ENCODE measurements around the gene LTA4H. TPM values are rescaled to one million over a fixed set of nuclear protein-coding genes. Genes with fewer than 3 reads are reported as not detected.

LTA4H gene
- total and polyA plus RNA-seq, 9 donors, result 82.8 to 282 (median 106) TPM

DNA sequence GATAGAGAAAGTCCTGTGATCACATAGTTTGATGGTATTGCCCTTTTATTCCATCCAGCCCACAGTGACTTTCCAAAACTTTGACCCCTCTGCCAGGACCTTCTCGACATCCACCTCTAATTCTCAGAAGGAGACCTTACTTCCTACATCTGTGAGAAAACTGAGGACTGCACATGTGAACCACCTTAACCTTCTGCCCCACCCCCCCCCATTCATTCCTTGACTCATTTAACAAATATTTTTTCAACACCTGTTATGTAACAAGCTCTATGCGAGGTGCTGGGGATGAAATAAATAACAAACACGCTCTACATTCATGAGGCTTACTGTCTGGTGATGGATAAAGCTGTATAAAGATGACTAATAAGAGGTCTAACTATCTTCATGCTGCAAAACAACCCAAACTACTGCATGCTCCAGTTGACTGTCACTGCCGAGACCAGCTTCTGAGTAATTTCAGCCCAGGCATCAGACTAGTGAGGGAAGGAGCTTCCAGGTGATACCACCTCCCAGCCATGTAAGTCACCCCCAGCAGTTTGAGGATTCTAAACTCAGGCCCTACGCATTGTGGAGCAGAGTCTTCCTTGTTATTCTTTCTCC lies 37.4 kb downstream of the LTA4H start:
- Histone ChIP-seq H3K9me3 (no peaks in the 10 kb centered on the region), H3K4me1 (ENCODE audit: insufficient read depth) (no peaks in the 10 kb centered on the region), H3K36me3 (no peaks in the 10 kb centered on the region), H3K27ac (no peak overlapping the region), H3K4me3 (no peak overlapping the region), H3K27me3 (no peaks in the 10 kb centered on the region)
- intact Hi-C loops (cut with DNase I), result loop anchor here in 1 of 4 donors (10.0 kb wide), 1 partner anchor 413 kb away; no protein-coding TSS in a partner anchor
- 76 to 87% (median 81%) methylated on average over 5 of the region's 5 CpGs for WGBS, 3 donors
- DNase-seq, result no peak
- TF ChIP-seq POLR2A (IDR thresholded peaks at IDR 0.05) (no peak), EP300 (IDR thresholded peaks at IDR 0.05) (no peak)
- TF ChIP-seq, protein P1, sequence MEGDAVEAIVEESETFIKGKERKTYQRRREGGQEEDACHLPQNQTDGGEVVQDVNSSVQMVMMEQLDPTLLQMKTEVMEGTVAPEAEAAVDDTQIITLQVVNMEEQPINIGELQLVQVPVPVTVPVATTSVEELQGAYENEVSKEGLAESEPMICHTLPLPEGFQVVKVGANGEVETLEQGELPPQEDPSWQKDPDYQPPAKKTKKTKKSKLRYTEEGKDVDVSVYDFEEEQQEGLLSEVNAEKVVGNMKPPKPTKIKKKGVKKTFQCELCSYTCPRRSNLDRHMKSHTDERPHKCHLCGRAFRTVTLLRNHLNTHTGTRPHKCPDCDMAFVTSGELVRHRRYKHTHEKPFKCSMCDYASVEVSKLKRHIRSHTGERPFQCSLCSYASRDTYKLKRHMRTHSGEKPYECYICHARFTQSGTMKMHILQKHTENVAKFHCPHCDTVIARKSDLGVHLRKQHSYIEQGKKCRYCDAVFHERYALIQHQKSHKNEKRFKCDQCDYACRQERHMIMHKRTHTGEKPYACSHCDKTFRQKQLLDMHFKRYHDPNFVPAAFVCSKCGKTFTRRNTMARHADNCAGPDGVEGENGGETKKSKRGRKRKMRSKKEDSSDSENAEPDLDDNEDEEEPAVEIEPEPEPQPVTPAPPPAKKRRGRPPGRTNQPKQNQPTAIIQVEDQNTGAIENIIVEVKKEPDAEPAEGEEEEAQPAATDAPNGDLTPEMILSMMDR (IDR thresholded peaks at IDR 0.05), result no peak

DNA sequence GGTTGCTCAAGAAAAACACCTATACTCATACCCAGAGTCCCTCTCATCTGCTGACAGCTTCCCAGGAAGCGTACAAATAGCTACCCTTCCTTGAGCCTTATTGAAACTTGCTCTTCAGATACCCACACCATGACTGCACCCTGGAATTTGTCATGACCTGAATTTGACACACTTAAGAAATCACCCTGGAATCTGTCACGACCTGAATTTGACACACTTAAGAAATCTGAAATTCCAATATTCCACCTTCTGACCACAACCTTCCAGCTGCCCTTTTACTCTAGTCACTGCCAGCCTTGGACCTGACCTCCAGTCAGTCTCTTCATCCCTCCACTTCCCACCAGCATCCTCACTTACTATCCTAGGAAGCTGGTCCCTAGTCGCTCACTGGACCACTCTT lies 38.1 kb downstream of the LTA4H start:
- no peak overlapping the region for H3K4me3 ChIP-seq
- H3K27me3 ChIP-seq, result no peaks in the 10 kb centered on the region
- intact Hi-C loops (cut with DNase I), result loop anchor here in 1 of 4 donors (10.0 kb wide), 1 partner anchor 412 kb away; no protein-coding TSS in a partner anchor
- H3K27ac ChIP-seq, result no peak overlapping the region
- DNase-seq, result no peak
- H3K36me3 ChIP-seq, result no peaks in the 10 kb centered on the region
- TF ChIP-seq EP300 (IDR thresholded peaks at IDR 0.05) (no peak), POLR2A (IDR thresholded peaks at IDR 0.05) (no peak)
- TF ChIP-seq, protein P1 (IDR thresholded peaks at IDR 0.05), result no peak
- H3K9me3 ChIP-seq, result no peaks in the 10 kb centered on the region
- whole genome bisulfite sequencing, 3 donors, result 85 to 91% (median 88%) methylated on average over 3 of the region's 3 CpGs
- no peaks in the 10 kb centered on the region for H3K4me1 ChIP-seq (ENCODE audit: insufficient read depth)

DNA sequence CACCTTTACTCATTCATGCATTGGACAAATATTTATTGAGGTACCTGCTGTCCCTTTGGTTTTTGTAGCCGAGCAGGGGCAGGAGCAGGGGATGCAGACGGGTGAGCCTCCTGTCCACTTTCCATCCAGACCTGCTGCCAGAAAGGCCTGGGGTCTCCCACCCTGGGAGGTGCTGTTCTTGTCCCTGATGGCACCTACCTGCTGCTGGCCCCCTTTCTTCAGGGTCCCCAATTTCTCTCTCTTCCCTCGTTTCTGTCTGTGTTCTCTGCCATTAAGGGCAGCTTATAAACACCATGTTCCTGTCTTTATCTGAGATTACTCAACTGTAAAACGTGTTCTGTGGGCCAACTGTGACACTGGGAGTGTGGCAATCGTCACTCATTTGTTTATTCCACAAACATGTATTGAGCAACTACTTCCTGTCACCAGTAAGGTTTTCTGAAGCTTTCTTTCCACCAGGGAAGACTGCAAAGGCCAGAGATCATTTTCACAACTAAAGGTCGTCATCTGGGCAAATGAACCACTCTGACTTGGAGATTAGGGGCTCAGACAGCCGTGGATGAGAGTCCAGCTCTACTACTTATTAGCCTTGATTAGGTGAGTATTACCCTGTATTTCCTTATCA lies 39.2 kb downstream of the LTA4H start, which contains the start of gene HAL:
TSS of gene HAL (minus strand) at position 311 of the 625 bp plus-strand sequence. CDS start 434 bp downstream, outside the sequence.
- Histone ChIP-seq H3K4me3 (no peak within 1 kb of the TSS), H3K27me3 (no peaks in the 10 kb centered on the region), H3K4me1 (ENCODE audit: insufficient read depth) (no peaks in the 10 kb centered on the region), H3K9me3 (no peaks in the 10 kb centered on the region), H3K36me3 (no peaks in the 10 kb centered on the region), H3K27ac (no peak within 1 kb of the TSS)
- TF ChIP-seq, protein P1 (IDR thresholded peaks at IDR 0.05), result no peak
- TF ChIP-seq POLR2A (IDR thresholded peaks at IDR 0.05) (no peak), EP300 (IDR thresholded peaks at IDR 0.05) (no peak)
- intact Hi-C loops (cut with DNase I), result loop anchor here in 1 of 4 donors (10.0 kb wide), 1 partner anchor 411 kb away; no protein-coding TSS in a partner anchor
- WGBS, 3 donors, result 73 to 81% (median 78%) methylated on average over 7 of the region's 7 CpGs
- DNase-seq, result no peak

DNA sequence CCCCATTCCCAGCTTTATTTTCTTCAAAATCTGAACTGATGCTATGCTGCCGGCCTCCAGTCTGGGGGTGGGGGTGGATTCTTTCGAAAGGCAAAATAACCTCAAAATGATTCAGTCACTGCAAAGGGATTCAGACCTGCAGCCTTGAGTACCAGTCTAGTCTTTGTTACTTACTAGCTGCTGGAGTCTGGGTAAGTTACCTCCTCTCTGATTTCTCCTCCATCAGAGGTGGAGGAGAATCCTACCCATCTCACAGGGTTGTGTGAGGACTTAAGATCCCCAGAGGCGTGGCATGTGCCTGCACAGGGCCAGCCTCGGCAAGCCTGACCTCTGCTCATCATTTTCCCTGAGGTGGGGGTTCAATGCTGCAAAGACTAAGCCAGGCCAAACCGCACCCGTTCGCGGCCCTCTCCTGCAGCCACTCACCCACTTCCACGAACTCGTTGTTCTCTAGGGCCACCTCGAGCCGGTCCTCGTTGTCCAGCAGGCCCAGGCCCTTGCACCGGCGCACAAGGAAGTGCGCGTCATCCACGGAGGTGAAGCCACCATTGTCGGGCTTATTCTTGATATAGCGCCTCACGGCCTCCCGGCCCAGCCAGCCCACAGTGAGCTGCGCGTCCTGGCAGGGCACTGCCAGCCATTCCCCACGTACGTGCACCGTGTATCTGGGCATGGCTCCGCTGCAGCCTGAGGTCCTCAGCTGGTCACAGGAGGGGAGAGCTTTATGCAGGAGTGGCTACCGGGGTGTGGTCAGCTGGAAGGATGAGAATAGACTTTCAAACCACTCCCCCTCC lies 40.0 kb downstream of the LTA4H start:
- no peak overlapping the region for H3K27ac ChIP-seq
- WGBS, 3 donors, result 93 to 95% (median 94%) methylated on average over 29 of the region's 29 CpGs
- intact Hi-C loops (cut with DNase I), result loop anchor here in 1 of 4 donors (10.0 kb wide), 1 partner anchor 411 kb away; no protein-coding TSS in a partner anchor
- no peaks in the 10 kb centered on the region for H3K4me1 ChIP-seq (ENCODE audit: insufficient read depth)
- no peak overlapping the region for H3K4me3 ChIP-seq
- no peaks in the 10 kb centered on the region for H3K9me3 ChIP-seq
- no peaks in the 10 kb centered on the region for H3K27me3 ChIP-seq
- TF ChIP-seq POLR2A (IDR thresholded peaks at IDR 0.05) (no peak), EP300 (IDR thresholded peaks at IDR 0.05) (no peak)
- TF ChIP-seq, protein P1 (IDR thresholded peaks at IDR 0.05), result no peak
- H3K36me3 ChIP-seq, result no peaks in the 10 kb centered on the region
- no peak for DNase-seq

All from ovary (tissue), 9 donors.